SK-N-SH (cell line): ENCODE data around the gene LINGO4. TPM values are rescaled to one million over a fixed set of nuclear protein-coding genes. Genes with fewer than 3 reads are reported as not detected.

ENCODE experiments used
- CTCF ChIA-PET: fragments of 300-600, 350-600 bp; formaldehyde crosslinking; extraction: SDS; loops from one replicate; lab custom pipeline; 2021; lab: Yijun Ruan, JAX
- POLR2A ChIA-PET: fragments of 350-600 bp; sonication (Branson Sonifier 250); formaldehyde crosslinking; extraction: SDS; loops from one replicate; lab custom pipeline; 2020; ENCODE audit warnings: antibody characterized with exemption, inconsistent platforms; lab: Yijun Ruan, JAX
- DNase-seq: peaks from one replicate; pipeline ENCODE4 v3.0.0; 2012
- H2AFZ ChIP-seq: fragments of 200-600 bp; sonication (generic); 2 replicates; pipeline ENCODE4 v1.8.1; 2016; ENCODE audit warnings: antibody characterized with exemption, mild to moderate bottlenecking, low read depth
- H3F3A ChIP-seq: fragments of 200-600 bp; sonication (generic); replicated peaks from 2 replicates; pipeline ENCODE3; 2016; ENCODE audit warnings: antibody characterized with exemption, mild to moderate bottlenecking; ENCODE audit not compliant: insufficient read depth
- H3K27ac ChIP-seq, 2 experiments: fragments of 200-500 bp in 1 of 2; fragments of 200-600 bp in 1 of 2; sonication (Bioruptor generic) in 1 of 2; sonication (generic), shearing (Covaris generic) in 1 of 2; 2 replicates each; pipeline versions ENCODE4 v1.5.1 to v1.6.1; 2014 to 2016; ENCODE audit warnings: low read depth in 2 of 2, inconsistent platforms in 1 of 2, low read length in 1 of 2, mild to moderate bottlenecking in 1 of 2, mixed read lengths in 1 of 2
- H3K27me3 ChIP-seq: fragments of 200-600 bp; sonication (generic), shearing (Covaris generic); 2 replicates; pipeline ENCODE4 v1.6.1; 2016; ENCODE audit warnings: mixed run types; ENCODE audit not compliant: insufficient read depth
- H3K36me3 ChIP-seq, 2 experiments: fragments of 200-500 bp in 1 of 2; fragments of 200-600 bp in 1 of 2; sonication (Bioruptor generic) in 1 of 2; sonication (generic) in 1 of 2; replicated peaks in 1 of 2; 2 replicates each; pipeline versions ENCODE3 to v1.5.1; 2014 to 2016; ENCODE audit warnings: low read length in 1 of 2, mild to moderate bottlenecking in 1 of 2; ENCODE audit not compliant: insufficient read depth in 2 of 2, control insufficient read depth in 1 of 2
- H3K4me1 ChIP-seq, 2 experiments: fragments of 200-500 bp in 1 of 2; fragments of 200-600 bp in 1 of 2; sonication (Bioruptor generic) in 1 of 2; sonication (generic), shearing (Covaris generic) in 1 of 2; 2 replicates each; pipeline versions ENCODE4 v1.5.1 to v1.6.1; 2014 to 2016; ENCODE audit warnings: low read depth in 1 of 2, low read length in 1 of 2, mixed run types in 1 of 2; ENCODE audit not compliant: insufficient read depth in 2 of 2, control insufficient read depth in 1 of 2
- H3K4me2 ChIP-seq: fragments of 200-600 bp; sonication (generic), shearing (Covaris generic); 2 replicates; pipeline ENCODE4 v1.6.1; 2017; ENCODE audit warnings: mixed run types
- H3K4me3 ChIP-seq, 2 experiments: fragments of 200-500 bp in 1 of 2; fragments of 200-600 bp in 1 of 2; sonication (Bioruptor generic) in 1 of 2; sonication (generic), shearing (Covaris generic) in 1 of 2; 2 replicates each; pipeline versions ENCODE4 v1.5.1 to v1.8.1; 2014 to 2016; ENCODE audit warnings: low read depth in 2 of 2, inconsistent platforms in 1 of 2, low read length in 1 of 2, mild to moderate bottlenecking in 1 of 2, mixed read lengths in 1 of 2, moderate library complexity in 1 of 2
- H3K79me2 ChIP-seq: fragments of 200-600 bp; sonication (generic); 2 replicates; pipeline ENCODE4 v1.8.1; 2017; ENCODE audit warnings: mild to moderate bottlenecking; ENCODE audit not compliant: insufficient read depth
- H3K9ac ChIP-seq: fragments of 200-600 bp; sonication (generic); 2 replicates; pipeline ENCODE4 v1.6.1; 2017; ENCODE audit warnings: mixed run types
- H3K9me2 ChIP-seq: fragments of 200-600 bp; sonication (generic); 2 replicates; pipeline ENCODE4 v1.6.1; 2017; ENCODE audit warnings: mixed run types
- H3K9me3 ChIP-seq: fragments of 200-600 bp; sonication (generic); 2 replicates; pipeline ENCODE4 v1.6.1; 2017; ENCODE audit warnings: mixed run types, mild to moderate bottlenecking, moderate library complexity
- H4K20me1 ChIP-seq: fragments of 200-600 bp; sonication (generic); 2 replicates; pipeline ENCODE4 v1.6.1; 2017; ENCODE audit warnings: mild to moderate bottlenecking, mixed run types; ENCODE audit not compliant: insufficient read depth
- CHD2 ChIP-seq: fragments of 150-350 bp; IDR thresholded peaks from 2 replicates; pipeline ENCODE4 v1.6.1; 2018; ENCODE audit warnings: low read length; ENCODE audit not compliant: partially characterized antibody
- EP300 ChIP-seq, 2 experiments: IDR thresholded peaks; 2 replicates each; pipeline versions ENCODE4 v1.4.0 to v1.6.1; 2012; ENCODE audit warnings: borderline replicate concordance in 1 of 2, low read depth in 1 of 2, low read length in 1 of 2
- FOXJ3 ChIP-seq: sonication (generic); formaldehyde crosslinking; IDR thresholded peaks from 2 replicates; pipeline ENCODE4 v1.5.1; 2020; ENCODE audit warnings: mild to moderate bottlenecking, missing genetic modification reagents
- FOXM1 ChIP-seq: IDR thresholded peaks from 2 replicates; pipeline ENCODE4 v1.4.0; 2012; ENCODE audit warnings: low read depth, mild to moderate bottlenecking
- GABPA ChIP-seq: IDR thresholded peaks from 2 replicates; pipeline ENCODE4 v1.4.0; 2012; ENCODE audit warnings: low read depth, mild to moderate bottlenecking
- MEF2A ChIP-seq: IDR thresholded peaks from 2 replicates; pipeline ENCODE4 v1.4.0; 2012; ENCODE audit warnings: low read depth, borderline replicate concordance
- MXI1 ChIP-seq: IDR thresholded peaks from 2 replicates; pipeline ENCODE4 v1.6.1; 2012; ENCODE audit warnings: mild to moderate bottlenecking, low read depth, low read length, improper control_type of control experiment
- NFIC ChIP-seq: IDR thresholded peaks from 2 replicates; pipeline ENCODE4 v1.4.0; 2012; ENCODE audit warnings: borderline replicate concordance
- REST ChIP-seq: IDR thresholded peaks from 2 replicates; pipeline ENCODE4 v1.6.1; 2012; ENCODE audit warnings: mild to moderate bottlenecking, low read depth, low read length, moderate library complexity
- RFX5 ChIP-seq: IDR thresholded peaks from 2 replicates; pipeline ENCODE4 v1.6.1; 2012; ENCODE audit warnings: mild to moderate bottlenecking, improper control_type of control experiment, low read length
- TCF12 ChIP-seq: IDR thresholded peaks from 2 replicates; pipeline ENCODE4 v1.4.0; 2012
- TEAD4 ChIP-seq: IDR thresholded peaks from 2 replicates; pipeline ENCODE4 v1.4.0; 2012; ENCODE audit warnings: mild to moderate bottlenecking, borderline replicate concordance; ENCODE audit not compliant: insufficient read depth
- USF1 ChIP-seq: IDR thresholded peaks from 2 replicates; pipeline ENCODE4 v1.4.0; 2012; ENCODE audit warnings: low read depth, borderline replicate concordance
- USF2 ChIP-seq: fragments of 150-350 bp; IDR thresholded peaks from 2 replicates; pipeline ENCODE4 v1.6.1; 2017; ENCODE audit warnings: antibody characterized with exemption, low read length, low read depth, borderline replicate concordance
- YY1 ChIP-seq: IDR thresholded peaks from 2 replicates; pipeline ENCODE4 v1.4.0; 2012; ENCODE audit warnings: low read depth, mild to moderate bottlenecking
- WGBS: methylation state at CpG from one replicate; pipeline ENCODE4 v1.1.6; 2017; ENCODE audit warnings: low lambda C conversion rate; 5-methylcytosine and 5-hydroxymethylcytosine counted together
- polyA plus RNA-seq, 3 experiments: library from polyadenylated mRNA; depleted of rRNA; stranded (reverse); fragments of >200 nt; gene quantifications; 2 replicates each; pipeline ENCODE4 v1.2.3, GENCODE V29; 2012

The LINGO4 gene
- polyA plus RNA-seq, 1 of the 3 experiments (the other 2 are of a cell fraction) = not detected

- TF ChIP-seq USF2 (no peak), NFIC (no peak), EP300 (IDR thresholded peaks at IDR 0.05; ENCODE audit: borderline replicate concordance in 1 of 2, low read depth in 1 of 2, low read length in 1 of 2) (no peak), RFX5 (no peak), MEF2A (no peak), FOXJ3 (no peak), MXI1 (no peak)
These were observed 6.6 kb downstream of the LINGO4 start (continued) for GRCh38 chr1:151798571-151798970.

GRCh38 chr1:151790940-151791651 lies 14.1 kb downstream of the LINGO4 start:
- Histone ChIP-seq H3K4me1 (peaks cover 0 to 5% of the 10 kb centered on the region in 2 experiments; a peak in 2 of 4 replicates), H2AFZ (peak overlapping the region; percentile 97), H3K36me3 (peaks cover 0 to 4% of the 10 kb centered on the region in 2 experiments), H3F3A (peaks cover 3% of the 10 kb centered on the region), H3K27ac (peak overlapping the region in 1 of 2 experiments; percentile 87; a peak in 2 of 4 replicates), H3K9me2 (no peaks in the 10 kb centered on the region), H3K9ac (peak overlapping the region; percentile 51; the same call in 1 of the 2 replicates), H3K9me3 (no peaks in the 10 kb centered on the region), H3K79me2 (no peaks in the 10 kb centered on the region), H4K20me1 (no peaks in the 10 kb centered on the region), H3K4me3 (peak overlapping the region; percentile 85 to 86), H3K4me2 (peak overlapping the region; percentile 84), H3K27me3 (no peaks in the 10 kb centered on the region)
- DNase-seq = peak; percentile 79
- TF ChIP-seq YY1 (no peak), CHD2 (peak; percentile 98)
- under 1% methylated on average over 41 of the region's 52 CpGs for WGBS
- ChIA-PET CTCF (interaction anchor here (0.6 to 3.0 kb wide), 8 partner anchors 8 to 56 kb away, joined by 3 to 21 read pairs (median 5); partner anchors contain the start of gene MRPL9), POLR2A (interaction anchor here (1.1 to 1.3 kb wide), 2 partner anchors 28 to 29 kb away, joined by 3 to 6 read pairs; partner anchors contain the start of gene MRPL9)

- Histone ChIP-seq H3K4me3 (peak within 1 kb of the TSS; percentile 85 to 86), H3K27ac (peak within 1 kb of the TSS in 1 of 2 experiments; percentile 88; a peak in 2 of 4 replicates), H4K20me1 (no peaks in the 10 kb centered on the region), H3K9me2 (no peaks in the 10 kb centered on the region), H3K27me3 (no peaks in the 10 kb centered on the region), H3K9me3 (no peaks in the 10 kb centered on the region), H3F3A (peaks cover 3% of the 10 kb centered on the region), H3K36me3 (peaks cover 0 to 4% of the 10 kb centered on the region in 2 experiments), H3K4me2 (peak within 1 kb of the TSS; percentile 92), H3K79me2 (no peaks in the 10 kb centered on the region), H3K9ac (peak within 1 kb of the TSS; percentile 51), H3K4me1 (peaks cover 0 to 5% of the 10 kb centered on the region in 2 experiments; a peak in 2 of 4 replicates), H2AFZ (peak within 1 kb of the TSS; percentile 97)
- WGBS = 2% methylated on average over 57 of the region's 58 CpGs
- ChIA-PET CTCF (interaction anchor here (0.6 to 3.0 kb wide), 16 partner anchors 9 to 97 kb away, joined by 3 to 21 read pairs (median 4); partner anchors contain the start of genes CELF3 and MRPL9), POLR2A (interaction anchor here (0.7 to 1.3 kb wide), 5 partner anchors 27 to 74 kb away, joined by 3 to 6 read pairs (median 4); partner anchors contain the start of genes CELF3 and MRPL9)
- peak; percentile 98 for DNase-seq
- TF ChIP-seq EP300 (IDR thresholded peaks at IDR 0.05; ENCODE audit: borderline replicate concordance in 1 of 2, low read depth in 1 of 2, low read length in 1 of 2) (no peak), FOXM1 (no peak), GABPA (no peak), TCF12 (peak; percentile 52; the same call in 1 of the 2 replicates), REST (no peak), TEAD4 (no peak), USF1 (no peak)
These were observed 14.9 kb downstream of the LINGO4 start, which contains the start of gene TDRKH for GRCh38 chr1:151790071-151790939. TDRKH (minus strand) TSS chr1:151790500; CDS start chr1:151783022, 7,478 bp downstream.
